SK-N-SH (cell line): Measurements from ENCODE around the gene NBEA.

ENCODE experiments used
- CTCF ChIP-seq: fragments of 200-600 bp; sonication (generic); IDR thresholded peaks from 2 replicates; pipeline ENCODE4 v1.6.1; 2017; ENCODE audit warnings: antibody characterized with exemption, mild to moderate bottlenecking, moderate library complexity
- EP300 ChIP-seq, 2 experiments: IDR thresholded peaks; 2 replicates each; pipeline versions ENCODE4 v1.4.0 to v1.6.1; 2012; ENCODE audit warnings: borderline replicate concordance in 1 of 2, low read depth in 1 of 2, low read length in 1 of 2
- GATA2 ChIP-seq: sonication (generic); formaldehyde crosslinking; IDR thresholded peaks from 2 replicates; pipeline ENCODE4 v1.5.0; 2020; ENCODE audit warnings: mild to moderate bottlenecking, missing genetic modification reagents
- PBX3 ChIP-seq: IDR thresholded peaks from 2 replicates; pipeline ENCODE4; 2012
- POLR2AphosphoS5 ChIP-seq: IDR thresholded peaks from 2 replicates; pipeline ENCODE4 v1.6.1; 2012; ENCODE audit warnings: low read depth, low read length
- REST ChIP-seq: IDR thresholded peaks from 2 replicates; pipeline ENCODE4 v1.6.1; 2012; ENCODE audit warnings: mild to moderate bottlenecking, low read depth, low read length, moderate library complexity
- SIN3A ChIP-seq: IDR thresholded peaks from 2 replicates; pipeline ENCODE4 v1.6.1; 2012; ENCODE audit warnings: low read depth, mild to moderate bottlenecking, low read length, moderate library complexity, borderline replicate concordance
- SMC3 ChIP-seq: IDR thresholded peaks from 2 replicates; pipeline ENCODE4 v1.6.1; 2012; ENCODE audit warnings: low read depth, low read length, improper control_type of control experiment
- USF2 ChIP-seq: fragments of 150-350 bp; IDR thresholded peaks from 2 replicates; pipeline ENCODE4 v1.6.1; 2017; ENCODE audit warnings: antibody characterized with exemption, low read length, low read depth, borderline replicate concordance
- YY1 ChIP-seq: IDR thresholded peaks from 2 replicates; pipeline ENCODE4 v1.4.0; 2012; ENCODE audit warnings: low read depth, mild to moderate bottlenecking

GRCh38 chr13:35643625-35644024, 701.6 kb downstream of the NBEA start:
- TF ChIP-seq CTCF, result no peak
- TF ChIP-seq PBX3, result no peak
- TF ChIP-seq YY1, result no peak
- TF ChIP-seq USF2, result no peak
- TF ChIP-seq REST, result no peak
- TF ChIP-seq POLR2AphosphoS5, result no peak
- TF ChIP-seq GATA2 (CRISPR knock-in tag), result no peak
- no peak for TF ChIP-seq EP300 (IDR thresholded peaks at IDR 0.05; ENCODE audit: borderline replicate concordance in 1 of 2, low read depth in 1 of 2, low read length in 1 of 2)
- no peak for TF ChIP-seq SMC3
- no peak for TF ChIP-seq SIN3A
